ENCODE data around the gene LIMCH1.

LIMCH1 gene

DNA sequence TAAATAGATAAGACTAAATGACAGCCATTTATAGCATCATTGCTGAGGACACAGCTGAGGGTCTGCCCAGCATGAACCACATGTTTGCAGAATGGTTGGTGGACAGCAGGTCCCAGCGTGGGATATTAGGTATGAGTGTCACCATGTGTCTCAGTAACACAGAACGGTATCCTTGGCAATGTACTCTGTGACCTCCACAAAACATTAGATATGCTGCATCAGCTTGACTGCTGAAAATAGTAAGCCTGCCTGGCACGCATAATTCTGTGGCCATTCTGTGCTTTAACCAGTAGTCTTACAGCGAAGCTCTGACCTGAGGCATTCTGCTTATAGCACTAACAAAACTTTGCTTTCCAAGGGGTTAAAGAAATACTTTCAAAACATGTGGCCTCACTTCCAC is 32.0 kb downstream of the LIMCH1 start:
- no peak for DNase-seq (ENCODE audit: low spot score)

DNA sequence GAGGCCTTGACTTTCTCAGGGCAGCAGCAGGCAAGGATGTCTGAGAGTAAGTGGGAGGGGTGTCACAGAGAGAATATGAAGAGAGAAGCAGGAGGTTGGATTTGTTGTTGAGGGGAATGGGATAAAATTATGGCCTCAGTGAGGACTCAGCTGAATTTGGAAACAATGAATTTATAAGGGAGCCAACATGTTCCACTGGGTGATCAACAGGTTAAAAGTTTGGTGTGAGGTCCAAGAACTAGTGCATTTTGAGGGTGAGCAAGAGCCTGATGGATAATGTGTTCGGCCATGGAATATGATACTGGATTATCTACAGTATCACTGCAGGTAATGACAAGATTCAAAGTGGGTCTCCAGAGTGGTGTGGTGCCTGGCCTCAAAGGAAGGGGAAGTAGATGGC is 33.5 kb downstream of the LIMCH1 start:
- DNase-seq (ENCODE audit: low spot score), result no peak

DNA sequence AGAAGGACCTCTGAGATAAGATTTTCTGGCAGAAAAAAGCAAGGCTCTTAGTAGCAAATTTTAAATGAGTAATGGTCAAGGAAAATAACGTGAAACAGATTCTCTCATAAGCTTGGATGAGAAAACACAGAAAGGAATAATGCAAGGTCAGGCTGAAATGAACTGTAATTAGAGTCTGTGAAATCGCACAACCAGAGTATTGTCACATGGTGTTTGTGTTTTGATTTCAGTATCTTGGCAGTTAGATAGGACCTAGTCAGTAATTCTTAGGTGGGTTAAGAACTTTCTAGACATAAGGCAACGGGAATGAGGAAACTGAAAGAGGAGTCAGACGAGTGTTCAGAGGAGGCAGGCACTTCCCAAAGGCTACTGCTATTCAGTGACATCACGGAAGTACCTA is 34.6 kb downstream of the LIMCH1 start:
- no peak for DNase-seq (ENCODE audit: low spot score)

DNA sequence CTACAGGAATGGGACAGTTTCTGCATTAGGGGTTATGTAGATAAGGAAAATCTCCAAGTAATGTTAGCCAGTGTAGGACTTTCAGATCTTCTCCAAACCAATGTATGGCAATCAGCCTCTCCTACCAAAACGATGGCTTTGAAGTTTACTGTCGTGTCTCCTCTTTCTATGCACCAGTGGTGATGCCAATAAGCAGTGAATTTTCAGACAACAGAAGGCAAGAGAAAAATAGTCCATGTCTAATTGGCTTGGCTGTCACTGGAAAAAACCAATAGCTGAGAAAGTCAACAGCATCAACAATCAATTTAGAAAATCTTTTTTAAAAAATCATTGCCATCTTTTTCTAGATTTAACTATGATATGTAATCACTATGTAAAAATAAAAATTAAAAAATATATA is 35.0 kb downstream of the LIMCH1 start:
- no peak for DNase-seq (ENCODE audit: low spot score)

DNA sequence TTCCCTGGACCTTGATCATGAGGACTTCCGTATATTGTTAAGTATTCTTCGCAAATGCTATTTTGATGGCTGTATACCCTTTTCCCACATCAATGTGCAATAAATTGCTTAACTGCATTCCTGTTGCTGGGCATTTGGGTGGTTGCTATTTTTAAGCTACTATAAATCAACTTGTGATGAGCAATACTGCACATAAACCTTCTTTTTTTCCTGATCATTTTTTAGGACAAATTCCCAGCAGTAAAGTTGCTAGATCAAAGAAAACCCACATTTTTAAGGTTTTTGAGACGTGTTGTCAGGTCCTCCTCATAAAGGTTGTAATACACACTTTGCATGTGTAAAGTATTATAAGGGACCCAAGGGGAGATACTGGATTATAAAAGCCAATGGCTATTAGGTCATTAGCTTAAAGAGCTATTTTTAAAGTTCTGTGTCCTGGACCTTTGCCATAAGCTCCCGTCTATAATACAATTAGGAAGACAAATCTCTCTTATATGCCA is 35.6 kb downstream of the LIMCH1 start:
- no peak for DNase-seq (ENCODE audit: low spot score)

DNA sequence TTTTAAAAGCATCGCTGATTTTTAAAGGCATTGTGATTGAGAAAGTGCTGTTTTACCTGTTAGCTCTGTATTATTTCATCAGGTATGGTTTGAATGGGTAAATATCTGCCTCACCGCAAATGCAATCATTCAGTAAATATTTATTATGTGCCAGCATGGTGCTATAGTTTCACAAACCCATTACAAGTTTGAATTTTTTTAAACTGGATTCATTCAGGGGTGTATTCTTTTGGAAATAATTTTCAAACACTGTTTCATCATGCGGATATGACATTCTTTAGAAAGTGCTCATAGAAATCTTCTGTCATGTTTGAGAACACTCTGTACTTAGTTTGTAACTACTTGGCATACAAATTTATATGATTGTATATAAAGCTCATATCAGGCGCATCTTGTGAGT is 37.2 kb downstream of the LIMCH1 start:
- no peak for DNase-seq (ENCODE audit: low spot score)

DNA sequence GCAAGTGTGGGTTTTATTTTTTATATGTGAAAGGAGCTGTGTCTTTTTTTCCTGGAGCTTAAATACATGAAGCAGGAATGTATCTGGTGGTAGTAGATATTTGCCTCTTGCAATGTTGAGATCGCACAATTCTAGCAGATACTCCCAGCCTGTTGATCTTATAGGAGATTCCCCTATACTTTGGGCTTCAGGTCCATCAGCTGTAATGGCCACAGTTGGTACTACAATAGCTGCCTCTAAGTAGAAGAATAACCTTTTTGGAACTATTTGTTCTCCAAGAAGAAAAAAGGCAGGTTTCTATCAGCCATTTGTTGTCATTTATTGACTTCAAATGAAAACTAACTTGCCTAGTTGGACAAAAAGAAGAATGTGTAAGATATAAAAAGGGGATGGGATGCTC is 37.7 kb downstream of the LIMCH1 start:
- no peak for DNase-seq (ENCODE audit: low spot score)

DNA sequence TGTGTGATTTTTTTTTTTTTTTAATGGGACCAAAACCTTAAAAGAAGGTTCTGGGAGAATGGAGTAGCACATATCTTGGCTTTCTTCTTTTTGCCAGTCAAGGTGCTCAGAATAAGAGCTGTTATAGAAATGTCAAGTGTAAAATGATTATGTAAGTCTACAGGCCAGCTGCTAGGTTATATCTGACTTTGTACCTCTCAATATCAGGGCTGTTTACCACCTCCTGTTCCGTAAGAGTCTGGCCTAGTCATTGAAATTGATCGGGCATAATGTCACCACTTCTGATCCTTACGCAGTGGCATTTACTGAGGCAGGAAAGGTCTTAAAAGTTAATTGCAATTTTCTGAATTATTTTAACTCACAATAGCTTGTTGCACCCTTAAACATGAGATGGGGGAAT is 41.1 kb downstream of the LIMCH1 start:
- DNase-seq (ENCODE audit: low spot score), result no peak

DNA sequence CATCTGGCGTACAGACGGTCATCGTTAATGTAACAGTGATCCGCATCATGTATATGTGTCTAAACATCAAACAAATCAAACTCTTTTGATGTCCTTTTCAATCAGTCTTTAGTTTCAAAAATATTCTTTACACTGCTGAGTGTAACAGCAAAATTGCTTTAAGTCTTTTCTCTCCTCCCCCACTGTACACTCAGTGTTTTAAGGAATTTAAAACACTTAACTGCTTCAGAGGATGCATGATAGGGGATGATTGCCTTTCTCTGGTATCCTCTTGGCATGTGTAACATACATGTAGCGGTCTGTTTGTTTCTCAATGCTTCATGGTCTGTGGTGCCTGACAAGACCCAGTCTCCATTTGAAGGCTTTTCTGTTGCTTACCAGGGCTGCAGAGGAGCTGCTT is 41.6 kb downstream of the LIMCH1 start:
- DNase-seq (ENCODE audit: low spot score), result no peak

DNA sequence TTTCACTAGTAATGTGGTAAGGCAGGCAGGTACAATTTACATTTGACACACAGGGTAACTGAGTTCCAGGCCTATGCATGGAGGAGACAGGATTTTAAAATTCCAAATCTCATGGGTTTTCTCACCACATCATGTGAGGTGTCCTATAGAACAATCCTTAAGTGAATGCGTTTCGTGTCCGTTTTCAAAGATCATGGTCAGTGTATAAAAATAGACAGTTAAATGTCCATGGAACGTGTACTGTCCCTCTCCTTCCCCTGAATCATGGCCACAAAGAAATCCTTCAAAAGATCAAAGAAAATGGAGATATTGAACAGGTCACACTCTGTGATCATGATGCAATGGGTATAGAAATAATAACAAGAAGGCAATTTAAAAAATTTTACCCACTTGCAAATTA is 42.0 kb downstream of the LIMCH1 start:
- no peak for DNase-seq (ENCODE audit: low spot score)

DNA sequence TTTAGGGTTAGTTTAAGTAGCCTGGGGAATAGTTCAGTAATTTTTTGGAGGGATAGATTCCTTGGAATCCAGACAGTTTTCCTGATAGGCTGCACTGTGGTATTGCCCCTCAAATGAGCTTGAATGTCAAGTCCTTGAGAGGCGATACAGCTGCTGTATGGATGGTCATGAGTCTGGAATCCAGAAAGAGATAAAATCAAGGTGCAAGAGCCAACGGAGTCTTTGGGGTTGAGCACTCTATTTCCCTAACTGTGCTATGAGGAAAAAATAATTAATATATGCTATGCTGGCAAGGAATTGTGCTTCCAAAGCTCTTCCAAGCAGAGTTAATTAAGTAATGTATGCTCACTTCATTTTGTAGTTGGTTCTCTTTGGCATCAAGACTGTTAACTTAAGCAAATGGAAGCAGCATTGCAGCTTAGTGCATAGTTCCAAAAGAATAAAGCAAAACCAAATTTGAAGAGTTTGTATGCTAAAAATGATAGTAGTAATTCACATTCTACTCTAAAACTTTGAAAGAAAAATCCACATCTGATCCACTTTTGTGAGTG is 48.8 kb downstream of the LIMCH1 start:
- DNase-seq (ENCODE audit: low spot score), result no peak

DNA sequence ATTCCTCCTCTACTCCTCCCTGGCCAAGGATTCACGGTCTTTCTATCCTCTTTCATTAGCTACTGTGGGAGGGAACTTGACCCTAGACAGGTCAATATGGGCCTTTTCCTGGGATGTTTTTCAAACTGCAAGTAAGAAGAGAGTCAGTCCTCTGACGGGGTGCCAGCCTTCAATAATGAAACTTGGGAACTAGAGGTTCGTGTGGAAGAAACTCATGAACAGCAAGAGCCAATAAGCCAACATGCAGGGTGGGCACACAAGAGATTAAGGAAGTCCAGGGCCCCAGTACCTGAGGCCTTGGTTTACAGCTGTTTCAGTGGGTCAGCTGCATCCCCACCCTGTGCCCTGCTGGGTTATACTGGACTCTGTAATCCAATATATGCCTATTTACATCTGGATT is 49.3 kb downstream of the LIMCH1 start:
- DNase-seq (ENCODE audit: low spot score), result no peak

DNA sequence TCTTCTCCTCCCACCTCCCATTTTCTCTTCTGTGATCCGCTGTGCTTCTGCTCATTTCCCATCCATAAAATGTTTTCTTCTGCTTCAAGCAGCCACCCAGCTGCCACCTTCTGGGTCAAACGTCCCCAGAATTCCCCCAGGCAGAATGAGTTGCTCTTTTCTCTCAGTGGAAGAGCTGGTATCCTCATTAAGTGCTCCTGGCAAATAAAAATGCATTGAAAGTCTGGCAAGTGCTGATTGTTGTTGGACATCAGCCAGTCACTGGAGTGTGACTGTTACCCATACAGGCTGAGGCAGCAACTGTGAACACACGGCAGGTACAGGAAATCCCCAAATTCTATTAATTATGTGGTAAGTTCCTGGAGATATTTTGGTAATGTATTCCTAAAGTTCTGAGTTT is 52.6 kb downstream of the LIMCH1 start:
- no peak for DNase-seq (ENCODE audit: low spot score)

DNA sequence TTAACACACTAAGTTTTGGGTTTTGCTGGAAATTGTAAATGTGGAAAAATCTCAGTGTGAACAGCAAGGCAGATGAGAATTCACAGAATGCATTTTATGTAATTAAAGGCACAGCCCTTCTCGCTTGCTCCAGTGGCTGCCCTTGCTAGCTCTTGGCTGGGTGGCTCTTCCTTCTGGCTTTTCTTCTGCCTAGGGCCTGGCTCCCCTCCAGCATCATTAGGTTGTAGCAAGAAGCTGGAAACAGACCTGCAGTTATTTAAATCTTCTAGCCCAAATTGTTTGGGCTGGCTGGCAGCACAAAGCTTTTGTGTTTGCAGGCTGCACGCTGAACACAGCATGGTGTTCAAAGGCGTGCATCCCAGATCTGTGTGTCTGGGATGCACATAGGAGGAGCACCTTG is 56.5 kb downstream of the LIMCH1 start:
- no peak for DNase-seq (ENCODE audit: low spot score)

DNA sequence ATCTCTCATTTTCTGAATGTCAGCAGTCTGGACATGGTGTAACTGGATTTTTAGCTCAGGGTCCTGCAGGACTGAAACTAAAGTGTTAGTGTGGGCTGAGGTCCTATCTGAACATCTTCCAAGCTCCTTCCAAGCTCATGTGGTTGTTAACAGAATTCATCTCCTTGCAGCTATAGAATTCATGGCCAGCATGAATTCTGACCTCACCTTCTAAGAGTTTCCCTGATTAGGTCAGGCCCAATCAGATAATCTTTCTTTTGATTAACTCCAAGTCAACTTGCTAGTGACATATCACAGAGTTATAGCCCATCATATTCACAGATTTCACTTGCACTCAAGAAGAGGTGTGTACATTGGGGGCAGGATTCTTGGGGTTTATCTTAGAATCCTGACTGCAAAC is 59.5 kb downstream of the LIMCH1 start:
- no peak for DNase-seq (ENCODE audit: low spot score)

DNA sequence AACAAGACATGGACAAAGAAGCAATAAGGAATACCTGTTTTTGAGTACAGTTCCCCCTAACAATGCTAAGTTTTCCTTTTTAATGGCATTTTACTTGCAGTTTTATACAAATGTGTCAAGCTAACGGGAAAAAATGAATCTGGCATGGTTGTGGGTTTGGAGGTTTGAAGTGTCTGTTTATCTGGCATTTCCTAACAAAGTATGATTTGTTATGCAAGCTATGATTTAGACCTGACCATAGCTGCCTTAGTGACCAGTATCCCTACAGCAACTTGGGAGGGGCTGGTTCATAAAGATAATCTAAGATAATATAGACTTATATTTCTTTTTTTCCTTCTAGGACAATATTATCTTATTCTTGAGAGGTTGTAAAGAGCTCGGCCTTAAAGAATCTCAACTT is 60.6 kb downstream of the LIMCH1 start:
- no peak for DNase-seq (ENCODE audit: low spot score)

DNA sequence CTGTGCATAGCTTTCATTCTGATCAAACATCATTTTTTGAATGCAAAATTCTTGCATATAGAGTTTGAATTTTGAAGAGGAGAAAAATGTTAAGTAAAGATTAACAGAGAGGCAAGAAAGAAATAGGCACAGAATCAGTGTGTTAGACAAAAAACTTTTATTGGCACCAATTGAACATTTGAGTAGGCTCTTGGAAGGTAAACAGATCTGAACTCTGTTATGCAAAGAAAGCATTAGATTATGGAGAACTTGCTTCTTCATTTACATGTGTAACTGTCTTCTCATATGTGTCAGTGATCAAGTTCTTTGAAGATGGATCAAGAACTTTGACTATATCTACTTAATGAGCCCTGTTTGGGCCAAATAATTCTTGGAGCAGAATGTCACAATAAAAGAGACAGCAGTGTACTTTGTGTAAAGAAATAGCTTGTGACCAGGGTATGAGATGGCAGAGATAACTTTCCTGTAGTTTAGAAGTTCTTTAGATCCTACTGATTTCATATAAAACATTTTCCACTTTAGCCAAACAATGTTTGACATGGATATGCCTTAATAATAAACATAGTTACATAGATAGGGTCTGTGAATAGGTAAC is 61.3 kb downstream of the LIMCH1 start:
- DNase-seq (ENCODE audit: low spot score), result no peak

DNA sequence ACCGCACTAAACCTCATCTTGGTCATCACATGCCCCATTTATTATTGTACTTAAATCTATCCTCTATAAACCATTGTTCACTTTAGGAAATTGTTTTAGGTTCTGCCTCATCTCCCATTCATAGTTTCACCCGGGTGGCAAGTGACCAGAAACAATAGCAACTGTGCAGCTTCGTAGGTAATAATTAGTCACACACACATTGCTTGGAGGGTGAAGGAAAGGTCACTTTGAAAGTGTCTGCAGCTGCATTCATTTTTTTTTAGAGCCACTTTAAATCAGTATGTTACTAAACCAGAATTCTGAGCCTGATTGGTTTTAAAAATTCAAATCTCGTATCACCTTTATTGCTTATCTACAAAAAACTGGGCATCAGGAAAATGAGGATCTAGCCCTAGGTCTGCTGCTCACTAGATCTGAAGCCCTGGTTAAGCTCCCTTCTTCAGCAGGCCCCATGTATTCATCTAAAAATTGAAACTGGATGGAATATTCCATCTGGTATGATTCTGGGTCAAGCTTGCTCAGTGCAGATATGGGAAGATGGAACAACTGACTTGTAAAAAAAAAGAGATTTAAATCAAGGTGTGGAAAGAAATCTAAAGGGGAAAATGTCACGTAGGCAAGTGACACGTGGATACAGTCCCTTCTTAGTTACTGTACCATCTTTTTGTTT is 62.4 kb downstream of the LIMCH1 start:
- DNase-seq (ENCODE audit: low spot score), result no peak

DNA sequence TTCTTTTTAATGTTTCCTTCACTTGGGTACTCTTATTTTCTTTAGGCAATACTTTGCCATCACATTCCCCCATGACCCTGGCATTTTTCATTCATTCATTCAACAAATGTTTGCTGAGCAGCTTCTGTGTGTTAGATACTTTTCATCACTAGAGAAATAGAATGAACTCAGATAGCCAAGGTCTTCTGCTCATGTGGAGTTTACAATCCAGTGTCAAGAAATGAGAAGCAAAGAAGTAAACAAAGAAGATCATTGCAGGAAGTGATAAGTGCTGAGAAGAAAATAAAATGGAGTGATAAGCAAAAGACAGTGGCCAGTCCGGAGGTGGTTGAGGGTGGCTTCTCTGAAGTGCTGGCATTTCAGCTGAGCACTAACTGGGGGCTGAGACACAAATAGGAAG is 63.1 kb downstream of the LIMCH1 start:
- DNase-seq (ENCODE audit: low spot score), result no peak

DNA sequence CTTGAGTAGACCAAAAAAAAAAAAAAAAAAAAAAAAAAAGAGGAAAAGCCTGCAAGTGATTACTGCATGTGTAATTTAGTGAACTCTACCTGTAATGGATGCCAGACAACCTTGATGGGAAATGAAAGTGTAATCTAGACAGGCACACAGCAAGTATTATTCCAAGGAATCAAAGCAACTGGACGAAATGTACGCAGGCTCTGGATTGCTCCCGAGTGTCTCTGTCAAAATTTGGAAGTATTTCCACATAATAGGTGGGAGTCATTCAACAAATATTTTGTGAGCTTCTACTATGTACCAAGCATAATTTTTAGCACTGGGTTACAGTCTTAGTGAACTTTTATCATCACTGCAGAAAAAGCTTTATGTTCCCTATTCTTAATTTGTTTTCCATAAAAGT is 64.2 kb downstream of the LIMCH1 start:
- DNase-seq (ENCODE audit: low spot score), result no peak

DNA sequence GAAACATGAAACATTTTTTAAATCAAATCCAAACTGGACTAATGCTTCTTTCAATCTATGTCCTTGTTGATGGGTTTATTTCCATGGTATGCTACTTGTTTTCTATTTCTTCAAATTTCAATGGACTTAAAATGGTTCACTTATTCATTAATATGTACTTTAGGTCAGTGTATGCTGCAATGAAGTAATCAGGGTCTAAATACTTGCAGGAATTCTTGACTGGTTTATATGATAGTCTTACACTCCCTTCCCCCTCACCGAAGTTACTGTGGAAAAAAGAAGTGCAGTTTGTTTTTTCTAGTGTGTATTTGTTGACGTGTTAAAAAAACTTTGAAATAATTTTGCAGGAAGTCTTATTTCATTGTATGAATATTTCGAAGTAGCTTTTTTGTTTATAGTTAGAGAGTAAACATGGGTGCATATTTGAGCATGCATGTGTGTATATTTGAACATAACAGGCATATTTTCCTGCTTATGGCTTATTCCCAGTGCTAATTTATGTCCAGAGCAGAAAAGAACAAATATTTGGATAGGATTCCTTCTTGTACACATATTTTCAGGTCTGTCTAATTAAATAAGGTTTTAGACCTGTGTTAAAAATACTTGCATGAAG is 65.0 kb downstream of the LIMCH1 start:
- no peak for DNase-seq (ENCODE audit: low spot score)

DNA sequence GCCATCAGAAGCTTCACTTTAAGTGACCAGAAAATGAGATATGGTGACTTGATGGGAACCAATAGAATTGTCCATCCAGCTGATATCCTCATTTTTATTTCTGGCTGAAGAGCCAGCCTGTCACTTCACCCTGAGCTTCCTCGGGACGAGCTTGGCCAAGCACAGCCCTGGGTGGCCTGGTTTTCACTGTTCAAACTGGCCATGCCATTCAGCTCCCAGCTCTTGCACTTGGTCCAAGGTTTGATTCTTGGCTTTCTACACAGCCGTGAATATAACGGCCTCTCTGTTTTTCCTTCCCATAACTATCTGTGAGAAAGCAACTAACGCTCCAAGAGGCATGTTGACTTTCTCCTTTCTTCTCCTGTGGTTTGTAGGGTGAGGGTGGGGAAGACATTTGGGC is 71.9 kb downstream of the LIMCH1 start:
- no peak for DNase-seq (ENCODE audit: low spot score)

DNA sequence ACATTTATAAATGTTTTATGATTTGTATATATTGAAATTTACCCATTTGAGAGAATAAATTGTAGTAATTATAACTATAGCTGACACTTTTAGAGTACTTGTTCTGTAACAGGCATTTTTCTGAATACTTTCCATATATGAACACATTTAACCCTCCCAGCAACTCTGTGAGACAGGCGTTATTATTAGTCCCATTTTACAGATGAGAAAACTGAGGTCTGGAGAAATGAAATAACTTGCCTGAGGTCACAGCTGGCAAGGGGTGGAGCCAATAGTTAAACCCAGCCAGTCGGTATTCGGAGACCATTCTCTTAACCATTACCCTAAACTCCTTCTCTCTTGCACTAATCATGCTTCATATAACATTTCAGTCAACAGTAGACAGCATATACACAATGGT is 72.5 kb downstream of the LIMCH1 start:
- DNase-seq (ENCODE audit: low spot score), result no peak

Measured in AG08396 (cell line).